ENCODE data around the gene CACNA1I.

- TF ChIP-seq, protein P1, sequence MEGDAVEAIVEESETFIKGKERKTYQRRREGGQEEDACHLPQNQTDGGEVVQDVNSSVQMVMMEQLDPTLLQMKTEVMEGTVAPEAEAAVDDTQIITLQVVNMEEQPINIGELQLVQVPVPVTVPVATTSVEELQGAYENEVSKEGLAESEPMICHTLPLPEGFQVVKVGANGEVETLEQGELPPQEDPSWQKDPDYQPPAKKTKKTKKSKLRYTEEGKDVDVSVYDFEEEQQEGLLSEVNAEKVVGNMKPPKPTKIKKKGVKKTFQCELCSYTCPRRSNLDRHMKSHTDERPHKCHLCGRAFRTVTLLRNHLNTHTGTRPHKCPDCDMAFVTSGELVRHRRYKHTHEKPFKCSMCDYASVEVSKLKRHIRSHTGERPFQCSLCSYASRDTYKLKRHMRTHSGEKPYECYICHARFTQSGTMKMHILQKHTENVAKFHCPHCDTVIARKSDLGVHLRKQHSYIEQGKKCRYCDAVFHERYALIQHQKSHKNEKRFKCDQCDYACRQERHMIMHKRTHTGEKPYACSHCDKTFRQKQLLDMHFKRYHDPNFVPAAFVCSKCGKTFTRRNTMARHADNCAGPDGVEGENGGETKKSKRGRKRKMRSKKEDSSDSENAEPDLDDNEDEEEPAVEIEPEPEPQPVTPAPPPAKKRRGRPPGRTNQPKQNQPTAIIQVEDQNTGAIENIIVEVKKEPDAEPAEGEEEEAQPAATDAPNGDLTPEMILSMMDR (IDR thresholded peaks at IDR 0.05; ENCODE audit: extremely low read depth in 1 of 2, insufficient read depth in 1 of 2, low read depth in 1 of 2, low read length in 2 of 2): no peak
- TF ChIP-seq POLR2A (IDR thresholded peaks at IDR 0.05; ENCODE audit: low read depth, low read length) (no peak), POLR2AphosphoS5 (IDR thresholded peaks at IDR 0.05; ENCODE audit: insufficient read depth, low read depth, low read length) (no peak), EZH2 (IDR thresholded peaks at IDR 0.05; ENCODE audit: borderline replicate concordance, low read depth, low read length, severe bottlenecking) (no peak), MYC (IDR thresholded peaks at IDR 0.05; ENCODE audit: low read depth, low read length) (no peak), JUN (IDR thresholded peaks at IDR 0.05; ENCODE audit: borderline replicate concordance, insufficient read depth, insufficient read length, low read depth) (no peak), FOS (IDR thresholded peaks at IDR 0.05; ENCODE audit: borderline replicate concordance, insufficient read depth, low read length) (no peak), MAX (IDR thresholded peaks at IDR 0.05; ENCODE audit: insufficient read depth, insufficient read length) (no peak)
Observed at GRCh38 chr22:39530116-39530515, 40.4 kb upstream of the CACNA1I start.
